ENCODE measurements around the gene MBD3L2. TPM values are rescaled to one million over a fixed set of nuclear protein-coding genes. Genes with fewer than 3 reads are reported as not detected.

The MBD3L2 gene
- not detected for total RNA-seq

DNA sequence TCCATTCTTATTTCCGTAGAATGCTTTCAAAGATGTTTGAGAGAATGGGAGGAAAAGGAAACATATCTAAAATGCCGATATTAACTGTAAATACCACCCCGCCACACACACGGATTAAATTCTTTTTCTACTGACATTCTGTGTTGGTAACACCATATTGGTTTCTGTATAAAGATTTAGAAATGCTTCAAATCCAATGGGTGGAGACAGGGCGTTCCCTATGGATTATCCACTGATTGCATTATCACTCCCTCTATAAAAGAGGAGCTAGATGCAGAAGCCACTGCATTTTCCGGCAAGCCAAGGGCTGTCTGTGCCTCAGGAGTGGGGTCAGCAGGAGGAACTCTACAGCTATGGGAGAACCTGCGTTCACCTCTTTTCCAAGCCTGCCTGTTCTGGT, at the start of gene MBD3L2:
MBD3L2 (plus strand) TSS at position 301 of the 400 bp plus-strand sequence; CDS start at position 354, 53 bp downstream.

GRCh38 chr19:7021331-7021730, 27.8 kb upstream of the MBD3L2 start, which contains the start of gene MBD3L2B:
Gene MBD3L2B, minus strand, starts transcription at chr19:7021431. Its CDS starts 34 bp downstream, at chr19:7021397.

GRCh38 chr19:7030278-7030677, 18.8 kb upstream of the MBD3L2 start, which contains the start of gene MBD3L5:
Gene MBD3L5, plus strand, starts transcription at chr19:7030578. Its CDS starts 34 bp downstream, at chr19:7030612.

GRCh38 chr19:7040079-7040478, 9.0 kb upstream of the MBD3L2 start, which contains the start of gene MBD3L4:
Gene MBD3L4, minus strand, starts transcription at chr19:7040179. Its CDS starts 35 bp downstream, at chr19:7040144.

DNA sequence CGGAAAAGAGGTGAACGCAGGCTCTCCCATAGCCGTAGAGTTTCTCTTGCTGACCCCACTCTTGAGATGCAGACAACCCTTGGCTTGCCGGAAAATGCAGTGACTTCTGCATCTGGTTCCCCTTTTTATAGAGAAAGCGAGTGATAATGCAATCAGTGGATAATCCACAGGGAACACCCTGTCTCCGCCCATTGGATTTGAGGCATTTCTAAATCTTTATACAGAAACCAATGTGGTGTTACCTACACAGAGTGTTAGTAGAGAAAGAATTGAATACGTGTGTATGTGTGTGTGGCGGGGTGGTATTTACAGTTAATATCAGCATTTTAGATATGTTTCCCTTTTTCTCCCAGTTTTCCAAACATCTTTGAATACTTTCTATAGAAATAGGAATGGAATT, 9.5 kb downstream of the MBD3L2 start, which contains the start of gene MBD3L3:
MBD3L3 (minus strand) TSS at position 101 of the 400 bp plus-strand sequence; CDS start at position 30, 71 bp downstream.

DNA sequence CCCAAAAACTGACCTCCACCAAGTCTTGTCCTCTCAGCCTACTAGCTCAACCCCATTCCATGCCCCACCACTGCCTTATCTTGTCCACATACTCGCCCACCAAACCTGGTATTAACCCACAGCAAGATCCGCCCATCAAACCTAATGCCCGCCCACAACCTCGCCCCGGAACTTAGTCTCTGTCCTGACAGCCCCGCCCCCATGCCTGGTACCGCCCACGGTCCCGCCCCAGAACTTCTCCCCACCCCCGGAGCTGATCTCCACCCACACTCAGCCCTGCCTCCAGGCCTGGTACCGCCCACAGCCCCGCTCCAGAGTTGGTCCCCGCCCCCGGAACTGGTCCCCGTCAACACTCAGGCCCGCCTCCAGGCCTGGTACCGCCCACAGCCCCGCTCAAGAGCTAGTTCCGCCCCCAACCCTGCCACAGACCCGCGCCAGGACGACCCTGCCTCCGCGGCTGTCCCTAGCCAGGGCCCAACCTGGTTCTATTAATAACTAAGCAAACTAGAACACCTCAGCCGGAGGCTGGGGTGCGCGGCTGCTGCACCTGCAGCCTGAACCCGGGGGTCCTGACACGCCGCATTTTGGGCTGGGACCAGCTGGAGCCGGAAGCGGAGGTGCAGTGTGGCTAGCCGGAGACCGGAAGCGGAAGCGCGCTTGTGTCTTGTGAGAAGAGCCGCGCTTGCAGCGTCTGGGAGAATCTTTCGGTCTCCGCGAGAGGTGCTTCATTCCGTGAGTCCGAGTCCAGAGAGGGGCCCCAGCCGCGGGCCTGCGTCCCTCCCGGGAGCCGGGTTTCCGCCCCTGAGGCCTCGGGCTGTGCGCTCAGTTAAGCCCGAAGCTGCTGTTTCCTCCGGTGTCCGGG, 20.2 kb downstream of the MBD3L2 start, which contains the start of gene ZNF557:
ZNF557 (plus strand) TSS at position 662 of the 862 bp plus-strand sequence. CDS start 5,372 bp downstream, outside the sequence.

Other genes with a start within 250 kb of the MBD3L2 start
- 0.23 TPM for gene ADGRE1, start 161.7 kb upstream of the MBD3L2 start, total RNA-seq
- gene MBD3L2B, start 27.9 kb upstream of the MBD3L2 start, total RNA-seq, result not detected
- gene MBD3L5, start 18.7 kb upstream of the MBD3L2 start, total RNA-seq, result not detected
- not detected for gene MBD3L4, start 9.1 kb upstream of the MBD3L2 start, total RNA-seq
- not detected for gene MBD3L3, start 9.4 kb downstream of the MBD3L2 start, total RNA-seq
- gene ZNF557, start 20.4 kb downstream of the MBD3L2 start, total RNA-seq, result 29.1 TPM
- 74.5 TPM for gene INSR, start 245.1 kb downstream of the MBD3L2 start, total RNA-seq

All from diencephalon (tissue), 1 donor.